Stimulated activated memory B cell treated with anti-CD40 and anti-IgM and Interleukin-4, amounts not matched to agents 10 μg/mL and 1 μg/mL and 100 μg/mL, for 72 hours (primary cell): ENCODE measurements around the gene UBE2U.
"Not testable (repeated sequence)": the region's sequence is repeated elsewhere in the genome, so short reads cannot be mapped to it uniquely, and the experiment has no call there.

ENCODE experiments used
- ATAC-seq: fragments of 150-1000 bp; cut with Tn5 transposase; 2 replicates; pipeline ENCODE4 v1.10.0; 2021
- H3K27ac Mint-ChIP-seq: one replicate; pipeline ENCODE4 v1.8.0; 2022; ENCODE audit warnings: mild to moderate bottlenecking, mixed read lengths
- H3K27me3 Mint-ChIP-seq: one replicate; pipeline ENCODE4 v1.8.0; 2022; ENCODE audit warnings: mixed read lengths
- H3K36me3 Mint-ChIP-seq: one replicate; pipeline ENCODE4 v1.8.0; 2022; ENCODE audit warnings: mixed read lengths
- H3K4me1 Mint-ChIP-seq: one replicate; pipeline ENCODE4 v1.8.0; 2022; ENCODE audit warnings: mixed read lengths
- H3K4me3 Mint-ChIP-seq: one replicate; pipeline ENCODE4 v1.8.0; 2022; ENCODE audit warnings: mild to moderate bottlenecking, moderate library complexity, mixed read lengths
- H3K9me3 Mint-ChIP-seq: one replicate; pipeline ENCODE4 v1.8.0; 2022; ENCODE audit warnings: mixed read lengths

The UBE2U gene

GRCh38 chr1:64242895-64243756 lies 39.7 kb downstream of the UBE2U start:
- Mint-ChIP-seq H3K4me3 (no peak overlapping the region), H3K27me3 (peaks cover 15% of the 10 kb centered on the region), H3K4me1 (peaks cover 12% of the 10 kb centered on the region), H3K9me3 (peaks cover 2% of the 10 kb centered on the region), H3K27ac (no peak overlapping the region), H3K36me3 (no peaks in the 10 kb centered on the region)
- no peak for ATAC-seq

- peaks cover 2% of the 10 kb centered on the region for H3K9me3 Mint-ChIP-seq
- H3K36me3 Mint-ChIP-seq = no peaks in the 10 kb centered on the region
- H3K4me1 Mint-ChIP-seq = peaks cover 12% of the 10 kb centered on the region
- ATAC-seq = no peak
- H3K4me3 Mint-ChIP-seq = no peak overlapping the region
- H3K27ac Mint-ChIP-seq = no peak overlapping the region
- H3K27me3 Mint-ChIP-seq = peaks cover 18% of the 10 kb centered on the region
Measured at GRCh38 chr1:64243757-64244080, 40.3 kb downstream of the UBE2U start.

GRCh38 chr1:64245495-64245894 lies 42.1 kb downstream of the UBE2U start:
- Mint-ChIP-seq H3K4me1 (peaks cover 12% of the 10 kb centered on the region), H3K4me3 (peak overlapping the region; percentile 44), H3K9me3 (no peaks in the 10 kb centered on the region), H3K36me3 (no peaks in the 10 kb centered on the region), H3K27me3 (peaks cover 34% of the 10 kb centered on the region), H3K27ac (no peak overlapping the region)
- ATAC-seq = no peak

GRCh38 chr1:64246294-64246917 lies 43.0 kb downstream of the UBE2U start:
- peaks cover 35% of the 10 kb centered on the region for H3K27me3 Mint-ChIP-seq
- peaks cover 12% of the 10 kb centered on the region for H3K4me1 Mint-ChIP-seq
- H3K36me3 Mint-ChIP-seq = no peaks in the 10 kb centered on the region
- H3K9me3 Mint-ChIP-seq = no peaks in the 10 kb centered on the region
- H3K27ac Mint-ChIP-seq = no peak overlapping the region
- no peak overlapping the region for H3K4me3 Mint-ChIP-seq
- no peak for ATAC-seq

GRCh38 chr1:64248065-64248464 lies 44.6 kb downstream of the UBE2U start:
- H3K4me1 Mint-ChIP-seq = peaks cover 12% of the 10 kb centered on the region
- H3K36me3 Mint-ChIP-seq = no peaks in the 10 kb centered on the region
- peaks cover 3% of the 10 kb centered on the region for H3K9me3 Mint-ChIP-seq
- H3K27ac Mint-ChIP-seq = no peak overlapping the region
- no peak overlapping the region for H3K4me3 Mint-ChIP-seq
- no peak for ATAC-seq
- H3K27me3 Mint-ChIP-seq = peaks cover 52% of the 10 kb centered on the region

- peaks cover 73% of the 10 kb centered on the region for H3K27me3 Mint-ChIP-seq
- not testable (repeated sequence) for H3K4me3 Mint-ChIP-seq
Measured at GRCh38 chr1:64250472-64250871, 47.0 kb downstream of the UBE2U start.

GRCh38 chr1:64251971-64252370 lies 48.5 kb downstream of the UBE2U start:
- Mint-ChIP-seq H3K4me1 (no peaks in the 10 kb centered on the region), H3K27me3 (peaks cover 69% of the 10 kb centered on the region), H3K9me3 (peaks cover 10% of the 10 kb centered on the region), H3K36me3 (no peaks in the 10 kb centered on the region), H3K4me3 (no peak overlapping the region), H3K27ac (no peak overlapping the region)
- no peak for ATAC-seq

More at GRCh38 chr1:64250472-64250871, 47.0 kb downstream of the UBE2U start:
- H3K4me1 Mint-ChIP-seq, H3K27ac Mint-ChIP-seq, ATAC-seq, H3K36me3 Mint-ChIP-seq: not testable (repeated sequence)
- peaks cover 10% of the 10 kb centered on the region for H3K9me3 Mint-ChIP-seq

GRCh38 chr1:64257233-64257632 lies 53.8 kb downstream of the UBE2U start:
- H3K27me3 Mint-ChIP-seq = peaks cover 40% of the 10 kb centered on the region
- not testable (repeated sequence) for ATAC-seq, H3K4me3 Mint-ChIP-seq, H3K4me1 Mint-ChIP-seq, H3K27ac Mint-ChIP-seq, H3K36me3 Mint-ChIP-seq
- H3K9me3 Mint-ChIP-seq = peaks cover 10% of the 10 kb centered on the region

- not testable (repeated sequence) for H3K4me1 Mint-ChIP-seq, H3K27ac Mint-ChIP-seq, H3K9me3 Mint-ChIP-seq, H3K36me3 Mint-ChIP-seq, ATAC-seq, H3K4me3 Mint-ChIP-seq
- peaks cover 30% of the 10 kb centered on the region for H3K27me3 Mint-ChIP-seq
Measured at GRCh38 chr1:64258444-64258843, 55.0 kb downstream of the UBE2U start.

- Mint-ChIP-seq H3K27me3 (peaks cover 24% of the 10 kb centered on the region), H3K4me3 (no peak overlapping the region), H3K9me3 (no peaks in the 10 kb centered on the region), H3K36me3 (no peaks in the 10 kb centered on the region), H3K4me1 (no peaks in the 10 kb centered on the region), H3K27ac (no peak overlapping the region)
- no peak for ATAC-seq
Measured at GRCh38 chr1:64263335-64263734, 59.9 kb downstream of the UBE2U start.

GRCh38 chr1:64263856-64264255 lies 60.4 kb downstream of the UBE2U start:
- no peaks in the 10 kb centered on the region for H3K9me3 Mint-ChIP-seq
- no peaks in the 10 kb centered on the region for H3K4me1 Mint-ChIP-seq
- no peak overlapping the region for H3K27ac Mint-ChIP-seq
- no peaks in the 10 kb centered on the region for H3K36me3 Mint-ChIP-seq
- H3K27me3 Mint-ChIP-seq = peaks cover 29% of the 10 kb centered on the region
- no peak overlapping the region for H3K4me3 Mint-ChIP-seq
- ATAC-seq = no peak

- ATAC-seq = no peak
- no peaks in the 10 kb centered on the region for H3K9me3 Mint-ChIP-seq
- H3K4me1 Mint-ChIP-seq = no peaks in the 10 kb centered on the region
- no peaks in the 10 kb centered on the region for H3K36me3 Mint-ChIP-seq
- peaks cover 42% of the 10 kb centered on the region for H3K27me3 Mint-ChIP-seq
- H3K4me3 Mint-ChIP-seq = no peak overlapping the region
- no peak overlapping the region for H3K27ac Mint-ChIP-seq
Measured at GRCh38 chr1:64265141-64265540, 61.7 kb downstream of the UBE2U start.

GRCh38 chr1:64266991-64267390 lies 63.6 kb downstream of the UBE2U start:
- Mint-ChIP-seq H3K27ac (no peak overlapping the region), H3K4me3 (no peak overlapping the region), H3K36me3 (no peaks in the 10 kb centered on the region), H3K27me3 (peaks cover 44% of the 10 kb centered on the region), H3K9me3 (no peaks in the 10 kb centered on the region), H3K4me1 (no peaks in the 10 kb centered on the region)
- ATAC-seq = no peak

GRCh38 chr1:64268653-64269557 lies 65.5 kb downstream of the UBE2U start:
- H3K9me3 Mint-ChIP-seq = no peaks in the 10 kb centered on the region
- ATAC-seq = no peak
- H3K4me3 Mint-ChIP-seq = no peak overlapping the region
- peaks cover 51% of the 10 kb centered on the region for H3K27me3 Mint-ChIP-seq
- H3K27ac Mint-ChIP-seq = no peak overlapping the region
- no peaks in the 10 kb centered on the region for H3K4me1 Mint-ChIP-seq
- no peaks in the 10 kb centered on the region for H3K36me3 Mint-ChIP-seq

- H3K4me3 Mint-ChIP-seq = no peak overlapping the region
- H3K27ac Mint-ChIP-seq = no peak overlapping the region
- no peaks in the 10 kb centered on the region for H3K36me3 Mint-ChIP-seq
- peaks cover 51% of the 10 kb centered on the region for H3K27me3 Mint-ChIP-seq
- H3K4me1 Mint-ChIP-seq = no peaks in the 10 kb centered on the region
- H3K9me3 Mint-ChIP-seq = no peaks in the 10 kb centered on the region
- ATAC-seq = no peak
Measured at GRCh38 chr1:64269558-64269884, 66.1 kb downstream of the UBE2U start.
